GM10266 (cell line): ENCODE measurements around the gene SLC16A1.
"Not testable (repeated sequence)": the region's sequence is repeated elsewhere in the genome, so short reads cannot be mapped to it uniquely, and the experiment has no call there.

Experiments
- DNase-seq: peaks from one replicate; pipeline ENCODE4 v3.0.0; 2012; ENCODE audit errors: extremely low spot score
- CTCF ChIP-seq: IDR thresholded peaks from 2 replicates; pipeline ENCODE4 v1.5.1; 2012; ENCODE audit warnings: mild to moderate bottlenecking, low read depth; ENCODE audit not compliant: control insufficient read depth, insufficient read depth; ENCODE audit errors: missing control alignments

Gene SLC16A1

GRCh38 chr1:112904071-112904830 is 51.7 kb downstream of the SLC16A1 start:
- TF ChIP-seq CTCF = no peak
- no peak for DNase-seq

DNA sequence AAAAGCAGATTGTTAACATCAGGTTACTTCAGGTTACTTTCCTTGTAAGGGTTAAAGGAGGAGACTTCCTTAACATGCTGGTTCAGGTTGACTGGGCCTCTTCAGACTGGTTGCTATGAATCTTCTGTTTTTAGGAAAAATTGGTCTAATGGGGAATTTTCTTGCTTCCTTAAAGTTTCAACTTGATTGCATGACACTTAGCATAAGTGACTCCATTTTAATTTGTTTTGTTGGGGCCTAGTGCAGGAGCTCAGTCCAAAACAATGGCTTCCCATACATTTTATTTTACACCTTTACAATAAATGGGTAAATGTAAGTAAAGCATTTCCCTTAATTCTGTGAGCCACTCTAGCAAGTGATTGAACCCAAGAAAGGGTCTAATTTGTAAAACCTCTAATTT is 53.8 kb downstream of the SLC16A1 start:
- no peak for TF ChIP-seq CTCF
- DNase-seq = no peak

GRCh38 chr1:112901387-112901786 is 54.6 kb downstream of the SLC16A1 start:
- TF ChIP-seq CTCF = no peak
- no peak for DNase-seq

GRCh38 chr1:112896783-112897182 is 59.2 kb downstream of the SLC16A1 start:
- TF ChIP-seq CTCF = no peak
- no peak for DNase-seq

GRCh38 chr1:112894561-112895011 is 61.4 kb downstream of the SLC16A1 start:
- no peak for TF ChIP-seq CTCF
- no peak for DNase-seq

GRCh38 chr1:112894010-112894292 is 62.0 kb downstream of the SLC16A1 start:
- no peak for TF ChIP-seq CTCF
- DNase-seq = no peak

- DNase-seq = no peak
- TF ChIP-seq CTCF = no peak
Measured at GRCh38 chr1:112893288-112894009, 62.5 kb downstream of the SLC16A1 start.

- DNase-seq = not testable (repeated sequence)
Measured at GRCh38 chr1:112889906-112890305, 66.1 kb downstream of the SLC16A1 start.
